ENCODE measurements around the gene MAP3K20. TPM values are rescaled to one million over a fixed set of nuclear protein-coding genes. Genes with fewer than 3 reads are reported as not detected.

The MAP3K20 gene
- total RNA-seq, 1 experiment from 2014 or later, result 15.2 TPM

DNA sequence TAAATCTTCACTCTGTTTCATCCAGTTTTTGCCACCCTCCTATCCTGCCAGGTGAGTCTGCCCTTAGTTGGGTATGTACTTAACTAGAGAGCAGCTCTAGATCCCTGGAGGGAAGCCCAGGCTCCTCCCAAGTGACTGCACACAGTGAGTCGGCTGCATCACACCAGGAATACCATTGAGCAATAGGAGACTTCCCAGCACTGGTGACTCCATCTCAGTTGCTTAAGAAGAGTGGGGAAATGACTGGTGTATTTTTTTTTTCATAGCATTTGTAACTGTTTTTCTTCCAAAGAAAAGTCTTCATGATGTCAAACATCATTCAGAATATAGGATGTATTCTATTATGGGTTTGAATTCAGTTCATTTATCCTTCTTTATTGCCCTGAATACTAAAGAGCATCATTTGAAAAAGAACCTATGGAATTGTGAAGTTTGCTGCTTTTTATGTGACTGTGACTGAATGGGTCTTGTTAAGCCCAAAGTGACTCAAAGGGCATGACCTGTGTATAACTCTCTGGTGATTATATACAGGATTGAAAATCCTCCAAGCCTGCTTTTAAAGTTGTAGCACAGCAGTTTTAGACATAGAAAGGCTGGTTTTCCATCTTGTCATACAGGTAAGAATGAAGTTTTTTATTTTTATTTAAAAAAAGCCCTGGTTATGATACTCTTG lies 84.3 kb downstream of the MAP3K20 start (continued):
- TF ChIP-seq, protein P1, sequence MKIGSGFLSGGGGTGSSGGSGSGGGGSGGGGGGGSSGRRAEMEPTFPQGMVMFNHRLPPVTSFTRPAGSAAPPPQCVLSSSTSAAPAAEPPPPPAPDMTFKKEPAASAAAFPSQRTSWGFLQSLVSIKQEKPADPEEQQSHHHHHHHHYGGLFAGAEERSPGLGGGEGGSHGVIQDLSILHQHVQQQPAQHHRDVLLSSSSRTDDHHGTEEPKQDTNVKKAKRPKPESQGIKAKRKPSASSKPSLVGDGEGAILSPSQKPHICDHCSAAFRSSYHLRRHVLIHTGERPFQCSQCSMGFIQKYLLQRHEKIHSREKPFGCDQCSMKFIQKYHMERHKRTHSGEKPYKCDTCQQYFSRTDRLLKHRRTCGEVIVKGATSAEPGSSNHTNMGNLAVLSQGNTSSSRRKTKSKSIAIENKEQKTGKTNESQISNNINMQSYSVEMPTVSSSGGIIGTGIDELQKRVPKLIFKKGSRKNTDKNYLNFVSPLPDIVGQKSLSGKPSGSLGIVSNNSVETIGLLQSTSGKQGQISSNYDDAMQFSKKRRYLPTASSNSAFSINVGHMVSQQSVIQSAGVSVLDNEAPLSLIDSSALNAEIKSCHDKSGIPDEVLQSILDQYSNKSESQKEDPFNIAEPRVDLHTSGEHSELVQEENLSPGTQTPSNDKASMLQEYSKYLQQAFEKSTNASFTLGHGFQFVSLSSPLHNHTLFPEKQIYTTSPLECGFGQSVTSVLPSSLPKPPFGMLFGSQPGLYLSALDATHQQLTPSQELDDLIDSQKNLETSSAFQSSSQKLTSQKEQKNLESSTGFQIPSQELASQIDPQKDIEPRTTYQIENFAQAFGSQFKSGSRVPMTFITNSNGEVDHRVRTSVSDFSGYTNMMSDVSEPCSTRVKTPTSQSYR (CRISPR knock-in tag; IDR thresholded peaks at IDR 0.05), result no peak
- no peak for TF ChIP-seq NR3C1 (CRISPR knock-in tag; conservative IDR thresholded peaks at IDR 0.05; ENCODE audit: low read depth)
- no peak for TF ChIP-seq ETV6 (CRISPR knock-in tag; IDR thresholded peaks at IDR 0.05)
- TF ChIP-seq, protein P2, sequence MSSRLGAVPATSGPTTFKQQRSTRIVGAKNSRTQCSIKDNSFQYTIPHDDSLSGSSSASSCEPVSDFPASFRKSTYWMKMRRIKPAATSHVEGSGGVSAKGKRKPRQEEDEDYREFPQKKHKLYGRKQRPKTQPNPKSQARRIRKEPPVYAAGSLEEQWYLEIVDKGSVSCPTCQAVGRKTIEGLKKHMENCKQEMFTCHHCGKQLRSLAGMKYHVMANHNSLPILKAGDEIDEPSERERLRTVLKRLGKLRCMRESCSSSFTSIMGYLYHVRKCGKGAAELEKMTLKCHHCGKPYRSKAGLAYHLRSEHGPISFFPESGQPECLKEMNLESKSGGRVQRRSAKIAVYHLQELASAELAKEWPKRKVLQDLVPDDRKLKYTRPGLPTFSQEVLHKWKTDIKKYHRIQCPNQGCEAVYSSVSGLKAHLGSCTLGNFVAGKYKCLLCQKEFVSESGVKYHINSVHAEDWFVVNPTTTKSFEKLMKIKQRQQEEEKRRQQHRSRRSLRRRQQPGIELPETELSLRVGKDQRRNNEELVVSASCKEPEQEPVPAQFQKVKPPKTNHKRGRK (CRISPR knock-in tag; IDR thresholded peaks at IDR 0.05; ENCODE audit: borderline replicate concordance), result no peak
- no peak for TF ChIP-seq JAZF1 (CRISPR knock-in tag; IDR thresholded peaks at IDR 0.05)
- TF ChIP-seq, protein P3, sequence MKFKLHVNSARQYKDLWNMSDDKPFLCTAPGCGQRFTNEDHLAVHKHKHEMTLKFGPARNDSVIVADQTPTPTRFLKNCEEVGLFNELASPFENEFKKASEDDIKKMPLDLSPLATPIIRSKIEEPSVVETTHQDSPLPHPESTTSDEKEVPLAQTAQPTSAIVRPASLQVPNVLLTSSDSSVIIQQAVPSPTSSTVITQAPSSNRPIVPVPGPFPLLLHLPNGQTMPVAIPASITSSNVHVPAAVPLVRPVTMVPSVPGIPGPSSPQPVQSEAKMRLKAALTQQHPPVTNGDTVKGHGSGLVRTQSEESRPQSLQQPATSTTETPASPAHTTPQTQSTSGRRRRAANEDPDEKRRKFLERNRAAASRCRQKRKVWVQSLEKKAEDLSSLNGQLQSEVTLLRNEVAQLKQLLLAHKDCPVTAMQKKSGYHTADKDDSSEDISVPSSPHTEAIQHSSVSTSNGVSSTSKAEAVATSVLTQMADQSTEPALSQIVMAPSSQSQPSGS (CRISPR knock-in tag; IDR thresholded peaks at IDR 0.05; ENCODE audit: borderline replicate concordance, low read depth), result no peak

DNA sequence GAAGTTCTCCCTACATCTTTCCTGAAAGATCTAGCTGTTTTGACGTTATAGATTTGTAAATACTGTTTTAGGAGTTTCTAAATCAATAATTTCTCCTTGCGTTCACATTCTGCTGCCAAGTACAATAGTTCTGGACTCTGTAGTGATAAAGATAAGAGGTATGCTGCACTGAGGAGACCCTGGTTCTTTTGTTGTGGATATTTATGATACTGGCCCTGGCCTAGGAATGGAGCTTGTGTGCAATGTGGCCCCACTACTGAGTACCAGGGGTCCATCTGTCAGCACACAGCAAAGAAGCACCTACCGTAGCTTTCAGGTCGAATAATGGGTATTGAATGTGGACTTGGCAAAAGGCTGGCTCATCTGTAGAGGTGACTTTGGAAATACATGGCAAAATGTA lies 85.0 kb downstream of the MAP3K20 start:
- ChIA-PET POLR2A (no interaction called here), CTCF (no interaction called here)
- H3K27me3 Mint-ChIP-seq (ENCODE audit: low read depth), result no peaks in the 10 kb centered on the region
- ATAC-seq, result no peak
- TF ChIP-seq FOXJ3 (CRISPR knock-in tag; IDR thresholded peaks at IDR 0.05; ENCODE audit: borderline replicate concordance), result no peak
- TF ChIP-seq, protein P4, sequence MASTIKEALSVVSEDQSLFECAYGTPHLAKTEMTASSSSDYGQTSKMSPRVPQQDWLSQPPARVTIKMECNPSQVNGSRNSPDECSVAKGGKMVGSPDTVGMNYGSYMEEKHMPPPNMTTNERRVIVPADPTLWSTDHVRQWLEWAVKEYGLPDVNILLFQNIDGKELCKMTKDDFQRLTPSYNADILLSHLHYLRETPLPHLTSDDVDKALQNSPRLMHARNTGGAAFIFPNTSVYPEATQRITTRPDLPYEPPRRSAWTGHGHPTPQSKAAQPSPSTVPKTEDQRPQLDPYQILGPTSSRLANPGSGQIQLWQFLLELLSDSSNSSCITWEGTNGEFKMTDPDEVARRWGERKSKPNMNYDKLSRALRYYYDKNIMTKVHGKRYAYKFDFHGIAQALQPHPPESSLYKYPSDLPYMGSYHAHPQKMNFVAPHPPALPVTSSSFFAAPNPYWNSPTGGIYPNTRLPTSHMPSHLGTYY (CRISPR knock-in tag; IDR thresholded peaks at IDR 0.05), result no peak
- peaks cover 24% of the 10 kb centered on the region for H3K9me3 Mint-ChIP-seq
- H3K36me3 Mint-ChIP-seq, result peaks cover 22% of the 10 kb centered on the region
- H3K4me3 Mint-ChIP-seq, result no peak overlapping the region
- no peak for DNase-seq (ENCODE audit: low spot score)
- H3K27ac Mint-ChIP-seq, result no peak overlapping the region
- peaks cover 9% of the 10 kb centered on the region for H3K4me1 Mint-ChIP-seq

DNA sequence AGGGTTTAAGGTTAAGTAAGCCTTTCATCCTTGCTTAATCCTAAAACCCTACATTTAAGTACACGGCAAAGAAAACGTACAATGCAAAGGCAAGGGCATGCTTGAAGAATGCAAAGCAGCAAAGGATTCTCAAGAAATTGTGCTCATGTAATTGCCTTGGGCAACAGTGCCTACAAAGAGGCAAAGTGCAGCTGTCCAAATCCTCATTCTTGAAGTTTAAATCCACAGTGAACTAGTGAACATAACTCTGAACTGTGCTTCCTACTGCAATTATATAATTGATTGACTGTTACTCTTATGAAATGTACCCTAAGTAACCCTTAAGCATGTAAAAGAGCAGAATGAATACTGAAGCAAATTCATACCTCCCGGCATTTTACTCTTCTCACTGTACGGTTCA lies 85.4 kb downstream of the MAP3K20 start:
- POLR2A ChIA-PET, result no interaction called here
- Mint-ChIP-seq H3K9me3 (peaks cover 20% of the 10 kb centered on the region), H3K4me3 (no peak overlapping the region), H3K36me3 (peaks cover 18% of the 10 kb centered on the region), H3K27ac (no peak overlapping the region), H3K4me1 (peaks cover 9% of the 10 kb centered on the region), H3K27me3 (ENCODE audit: low read depth) (no peaks in the 10 kb centered on the region)
- CTCF ChIA-PET, result no interaction called here
- no peak for ATAC-seq
- no peak for DNase-seq (ENCODE audit: low spot score)
- TF ChIP-seq, protein P5, sequence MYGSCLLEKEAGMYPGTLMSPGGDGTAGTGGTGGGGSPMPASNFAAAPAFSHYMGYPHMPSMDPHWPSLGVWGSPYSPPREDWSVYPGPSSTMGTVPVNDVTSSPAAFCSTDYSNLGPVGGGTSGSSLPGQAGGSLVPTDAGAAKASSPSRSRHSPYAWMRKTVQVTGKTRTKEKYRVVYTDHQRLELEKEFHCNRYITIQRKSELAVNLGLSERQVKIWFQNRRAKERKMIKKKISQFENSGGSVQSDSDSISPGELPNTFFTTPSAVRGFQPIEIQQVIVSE (CRISPR knock-in tag; IDR thresholded peaks at IDR 0.05; ENCODE audit: borderline replicate concordance), result no peak
- TF ChIP-seq, protein P4 (CRISPR knock-in tag; IDR thresholded peaks at IDR 0.05), result no peak
- no peak for TF ChIP-seq GABPB1 (CRISPR knock-in tag; IDR thresholded peaks at IDR 0.05)
- no peak for TF ChIP-seq NR2C2 (CRISPR knock-in tag; IDR thresholded peaks at IDR 0.05)
- no peak for TF ChIP-seq ZNF416 (CRISPR knock-in tag; IDR thresholded peaks at IDR 0.05)
- TF ChIP-seq, protein P6, sequence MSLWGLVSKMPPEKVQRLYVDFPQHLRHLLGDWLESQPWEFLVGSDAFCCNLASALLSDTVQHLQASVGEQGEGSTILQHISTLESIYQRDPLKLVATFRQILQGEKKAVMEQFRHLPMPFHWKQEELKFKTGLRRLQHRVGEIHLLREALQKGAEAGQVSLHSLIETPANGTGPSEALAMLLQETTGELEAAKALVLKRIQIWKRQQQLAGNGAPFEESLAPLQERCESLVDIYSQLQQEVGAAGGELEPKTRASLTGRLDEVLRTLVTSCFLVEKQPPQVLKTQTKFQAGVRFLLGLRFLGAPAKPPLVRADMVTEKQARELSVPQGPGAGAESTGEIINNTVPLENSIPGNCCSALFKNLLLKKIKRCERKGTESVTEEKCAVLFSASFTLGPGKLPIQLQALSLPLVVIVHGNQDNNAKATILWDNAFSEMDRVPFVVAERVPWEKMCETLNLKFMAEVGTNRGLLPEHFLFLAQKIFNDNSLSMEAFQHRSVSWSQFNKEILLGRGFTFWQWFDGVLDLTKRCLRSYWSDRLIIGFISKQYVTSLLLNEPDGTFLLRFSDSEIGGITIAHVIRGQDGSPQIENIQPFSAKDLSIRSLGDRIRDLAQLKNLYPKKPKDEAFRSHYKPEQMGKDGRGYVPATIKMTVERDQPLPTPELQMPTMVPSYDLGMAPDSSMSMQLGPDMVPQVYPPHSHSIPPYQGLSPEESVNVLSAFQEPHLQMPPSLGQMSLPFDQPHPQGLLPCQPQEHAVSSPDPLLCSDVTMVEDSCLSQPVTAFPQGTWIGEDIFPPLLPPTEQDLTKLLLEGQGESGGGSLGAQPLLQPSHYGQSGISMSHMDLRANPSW (CRISPR knock-in tag; conservative IDR thresholded peaks at IDR 0.05; ENCODE audit: low read depth), result no peak
- no peak for TF ChIP-seq IRF2 (CRISPR knock-in tag; IDR thresholded peaks at IDR 0.05; ENCODE audit: borderline replicate concordance, low read depth)
- TF ChIP-seq, protein P7, sequence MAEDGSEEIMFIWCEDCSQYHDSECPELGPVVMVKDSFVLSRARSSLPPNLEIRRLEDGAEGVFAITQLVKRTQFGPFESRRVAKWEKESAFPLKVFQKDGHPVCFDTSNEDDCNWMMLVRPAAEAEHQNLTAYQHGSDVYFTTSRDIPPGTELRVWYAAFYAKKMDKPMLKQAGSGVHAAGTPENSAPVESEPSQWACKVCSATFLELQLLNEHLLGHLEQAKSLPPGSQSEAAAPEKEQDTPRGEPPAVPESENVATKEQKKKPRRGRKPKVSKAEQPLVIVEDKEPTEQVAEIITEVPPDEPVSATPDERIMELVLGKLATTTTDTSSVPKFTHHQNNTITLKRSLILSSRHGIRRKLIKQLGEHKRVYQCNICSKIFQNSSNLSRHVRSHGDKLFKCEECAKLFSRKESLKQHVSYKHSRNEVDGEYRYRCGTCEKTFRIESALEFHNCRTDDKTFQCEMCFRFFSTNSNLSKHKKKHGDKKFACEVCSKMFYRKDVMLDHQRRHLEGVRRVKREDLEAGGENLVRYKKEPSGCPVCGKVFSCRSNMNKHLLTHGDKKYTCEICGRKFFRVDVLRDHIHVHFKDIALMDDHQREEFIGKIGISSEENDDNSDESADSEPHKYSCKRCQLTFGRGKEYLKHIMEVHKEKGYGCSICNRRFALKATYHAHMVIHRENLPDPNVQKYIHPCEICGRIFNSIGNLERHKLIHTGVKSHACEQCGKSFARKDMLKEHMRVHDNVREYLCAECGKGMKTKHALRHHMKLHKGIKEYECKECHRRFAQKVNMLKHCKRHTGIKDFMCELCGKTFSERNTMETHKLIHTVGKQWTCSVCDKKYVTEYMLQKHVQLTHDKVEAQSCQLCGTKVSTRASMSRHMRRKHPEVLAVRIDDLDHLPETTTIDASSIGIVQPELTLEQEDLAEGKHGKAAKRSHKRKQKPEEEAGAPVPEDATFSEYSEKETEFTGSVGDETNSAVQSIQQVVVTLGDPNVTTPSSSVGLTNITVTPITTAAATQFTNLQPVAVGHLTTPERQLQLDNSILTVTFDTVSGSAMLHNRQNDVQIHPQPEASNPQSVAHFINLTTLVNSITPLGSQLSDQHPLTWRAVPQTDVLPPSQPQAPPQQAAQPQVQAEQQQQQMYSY (CRISPR knock-in tag; IDR thresholded peaks at IDR 0.05), result no peak
- TF ChIP-seq TCF7 (CRISPR knock-in tag; IDR thresholded peaks at IDR 0.05; ENCODE audit: low read depth), result no peak

All from WTC11 (cell line).